Fibroblast of skin of right biceps (primary cell): ENCODE results near the gene SDC3.
"Not testable (repeated sequence)": the region's sequence is repeated elsewhere in the genome, so short reads cannot be mapped to it uniquely, and the experiment has no call there.

ENCODE experiments used
- DNase-seq: peaks from one replicate; pipeline ENCODE4 v3.0.0-alpha.2; 2013

Gene SDC3

GRCh38 chr1:30872033-30872947 lies 36.3 kb downstream of the SDC3 start:
- DNase-seq, result no peak

DNA sequence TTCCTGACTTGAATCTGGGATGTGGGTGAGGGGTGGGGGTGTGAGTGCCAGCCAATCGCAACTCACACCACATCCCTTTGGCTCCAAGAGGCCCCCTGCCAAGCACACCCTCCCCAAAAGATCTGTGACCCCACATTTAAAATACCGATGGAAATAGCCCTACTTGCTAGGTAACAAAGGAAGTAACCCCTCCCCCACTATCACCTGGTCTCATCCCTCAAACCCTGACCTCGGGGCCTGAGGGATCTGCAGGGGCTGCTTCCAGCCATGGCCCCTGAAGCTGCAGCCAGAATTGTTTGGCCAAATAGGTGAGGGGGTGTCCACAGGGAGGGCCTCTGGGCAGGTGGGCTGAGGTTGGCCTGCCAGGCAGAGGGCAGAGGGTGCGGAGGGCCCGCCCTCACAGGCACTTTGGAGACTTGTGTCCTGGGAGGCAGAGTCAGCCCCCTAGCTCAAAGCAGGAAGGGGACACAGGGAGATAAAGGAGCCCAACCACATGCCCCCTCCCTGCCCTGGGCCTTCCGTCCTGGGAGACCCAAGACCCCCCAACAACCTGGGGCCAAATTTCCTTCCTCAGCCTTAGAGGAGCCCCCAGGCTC lies 37.2 kb downstream of the SDC3 start:
- no peak for DNase-seq

DNA sequence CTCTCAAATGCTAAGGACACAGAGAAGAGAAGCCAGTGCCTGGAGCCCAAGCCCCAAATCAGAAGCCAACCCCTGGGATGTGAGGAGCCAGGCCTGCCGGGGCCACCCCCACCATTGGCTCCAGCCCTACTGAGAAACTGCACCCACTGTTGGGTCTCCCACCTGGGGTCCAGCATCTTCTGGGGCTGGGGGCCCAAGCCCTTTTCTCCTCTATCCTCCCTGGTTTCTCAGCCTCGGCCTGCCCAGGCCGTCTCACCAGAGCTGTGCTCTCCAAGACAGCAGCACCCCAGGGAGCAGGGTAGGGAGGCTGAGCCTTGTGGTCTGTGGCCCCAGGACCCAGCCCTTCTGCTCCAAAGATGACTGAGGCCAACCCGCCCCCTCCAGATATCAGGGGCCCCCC lies 37.9 kb downstream of the SDC3 start:
- DNase-seq, result no peak

DNA sequence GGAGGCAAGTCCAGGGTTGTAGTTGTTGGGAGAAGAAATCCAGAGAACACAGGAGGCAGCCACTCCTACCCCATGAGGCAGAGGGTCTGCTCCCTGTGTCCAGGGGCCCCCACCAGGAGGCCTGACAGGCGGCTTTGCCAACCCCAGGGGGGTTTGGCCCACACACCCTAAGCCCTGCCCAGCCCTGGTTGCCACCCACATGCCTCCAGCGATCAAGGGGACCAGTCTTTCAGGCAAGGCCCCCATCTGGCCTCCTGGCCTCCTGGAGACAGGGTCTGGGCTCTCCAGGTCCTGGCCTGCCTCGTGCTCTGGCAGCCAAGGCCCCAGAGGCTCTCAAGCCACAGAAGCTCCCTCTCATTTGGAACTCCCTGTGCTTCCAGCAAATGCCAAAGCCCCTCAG lies 38.5 kb downstream of the SDC3 start:
- no peak for DNase-seq

DNA sequence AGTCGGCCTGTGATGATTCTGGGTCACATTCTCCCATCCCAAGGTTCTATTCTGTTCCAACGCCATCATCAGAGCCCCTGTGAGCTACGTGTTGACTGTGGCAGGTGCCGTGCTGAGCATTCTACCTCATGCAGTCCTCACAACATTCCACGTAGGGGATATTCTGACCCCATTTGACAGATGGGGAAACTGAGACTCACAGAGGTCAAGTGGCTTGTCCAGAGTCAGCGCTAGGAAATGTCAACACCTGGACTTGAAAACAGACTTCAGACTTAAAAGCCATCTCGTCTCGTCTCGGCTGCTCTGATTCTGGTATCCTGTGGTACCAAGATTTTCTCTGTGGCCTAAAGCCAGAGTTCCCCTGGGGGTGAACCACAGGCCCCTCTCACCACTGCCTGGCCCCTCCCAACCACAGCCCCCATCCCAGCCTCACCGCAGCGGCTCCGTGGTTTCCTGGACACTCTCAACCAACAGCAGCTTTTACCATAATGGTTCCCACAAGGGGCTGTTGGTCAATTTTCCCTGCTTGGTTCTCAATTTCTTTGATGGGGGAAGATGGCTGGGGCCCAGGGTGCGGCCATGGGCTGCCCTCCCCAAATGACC lies 39.6 kb downstream of the SDC3 start:
- DNase-seq, result no peak

DNA sequence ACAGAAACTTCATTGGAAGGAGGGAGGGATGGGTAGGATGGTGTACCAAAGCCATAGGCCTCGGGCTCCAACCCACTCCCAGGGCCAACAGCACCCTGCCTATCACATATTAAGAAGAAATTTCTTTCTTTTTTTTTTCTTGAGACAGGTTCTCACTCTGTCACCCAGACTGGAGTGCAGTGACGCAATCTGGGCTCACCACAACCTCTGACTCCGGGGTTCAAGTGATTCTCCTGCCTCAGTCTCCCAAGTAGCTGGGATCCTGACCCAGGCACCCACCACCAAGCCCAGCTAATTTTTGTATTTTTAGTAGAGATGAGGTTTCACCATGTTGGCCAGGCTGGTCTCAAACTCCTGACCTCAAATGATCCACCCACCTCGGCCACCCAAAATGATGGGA lies 40.5 kb downstream of the SDC3 start:
- not testable (repeated sequence) for DNase-seq

DNA sequence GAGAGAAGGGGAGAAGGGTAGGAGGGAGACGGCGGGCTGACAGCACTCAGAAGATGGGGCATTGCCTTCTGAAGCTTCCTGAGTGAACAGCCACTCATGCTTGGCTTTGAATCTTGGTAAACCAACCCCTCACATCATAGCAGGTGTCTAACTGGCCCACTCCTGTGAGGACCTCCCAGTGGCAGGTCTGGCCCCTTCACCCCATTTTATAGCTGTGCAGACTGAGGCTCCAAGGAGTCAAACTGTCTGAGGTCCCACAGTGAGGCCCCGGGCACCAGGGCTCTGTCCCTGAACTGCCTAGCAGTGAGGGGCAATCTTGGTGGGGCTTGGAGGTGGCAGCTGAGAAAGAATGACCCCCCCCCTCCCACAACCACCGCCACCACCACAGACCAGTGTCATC lies 41.0 kb downstream of the SDC3 start:
- no peak for DNase-seq

GRCh38 chr1:30866594-30866993 lies 42.0 kb downstream of the SDC3 start:
- no peak for DNase-seq

GRCh38 chr1:30864681-30865080 lies 43.9 kb downstream of the SDC3 start:
- DNase-seq, result no peak

- DNase-seq, result no peak
Measured at GRCh38 chr1:30863858-30864604, 44.5 kb downstream of the SDC3 start.

- DNase-seq, result no peak
Measured at GRCh38 chr1:30860320-30860652, 48.3 kb downstream of the SDC3 start.

DNA sequence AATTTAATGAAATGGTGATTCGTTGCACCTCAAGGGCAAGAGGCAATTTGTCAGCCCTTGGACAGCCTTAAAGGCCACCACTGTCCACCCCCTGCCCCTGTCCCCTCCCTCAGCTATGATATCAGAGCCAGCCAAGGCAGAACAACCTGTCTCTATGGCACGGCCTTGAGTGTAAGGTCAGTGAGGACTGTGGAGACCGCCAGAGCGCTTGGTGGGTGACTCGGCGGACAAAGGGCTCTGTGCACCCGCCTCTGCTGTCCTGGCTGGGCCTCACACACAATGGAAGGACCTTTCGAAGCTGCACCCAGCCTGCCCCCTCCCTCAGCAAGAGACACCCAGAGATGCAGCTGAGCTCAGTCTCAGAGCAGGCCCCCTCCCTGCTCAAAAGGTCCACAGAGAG lies 50.6 kb downstream of the SDC3 start:
- DNase-seq, result no peak

DNA sequence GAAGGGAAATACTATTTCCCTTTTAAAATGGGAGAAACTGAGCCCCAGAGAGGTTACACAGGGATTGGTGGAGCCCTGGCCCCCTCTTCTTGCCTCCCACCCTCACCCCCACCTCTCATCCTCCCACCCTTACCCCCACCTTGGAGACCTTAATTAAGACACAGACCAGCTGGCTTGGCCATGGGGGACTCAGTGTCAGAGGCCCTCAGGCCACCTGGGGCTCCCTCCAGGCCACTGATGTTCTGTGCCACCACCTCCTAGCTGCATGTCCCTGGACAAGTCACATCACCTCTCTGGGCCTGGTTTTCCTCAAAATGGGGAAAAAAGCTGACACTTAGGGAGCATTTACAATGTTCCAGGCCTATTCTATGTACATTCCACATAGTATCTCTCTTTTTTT lies 51.5 kb downstream of the SDC3 start:
- DNase-seq, result no peak

DNA sequence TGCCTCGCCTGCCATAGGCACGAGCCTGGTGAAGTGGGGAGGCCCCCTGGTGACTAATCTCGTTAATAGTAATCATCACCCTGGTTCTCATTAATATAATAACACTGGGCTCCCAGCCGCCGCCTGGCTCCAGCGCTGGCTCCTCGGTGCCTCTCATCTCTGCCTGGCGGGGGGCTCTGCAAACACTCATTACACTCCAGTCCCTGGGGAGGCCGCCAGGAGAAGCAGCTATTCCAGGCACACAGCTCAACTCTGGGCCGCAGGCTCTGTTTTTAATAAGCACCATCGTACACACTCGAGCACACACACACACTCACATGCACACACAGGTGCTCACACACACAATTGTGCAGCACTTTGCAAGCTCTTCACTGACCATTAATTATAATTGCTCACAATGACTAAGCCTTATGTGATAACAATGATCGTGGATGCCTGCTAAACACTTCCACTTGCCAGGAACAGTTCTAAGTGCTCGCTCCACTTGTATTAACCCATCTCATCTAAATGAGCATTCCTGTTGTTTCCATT lies 52.2 kb downstream of the SDC3 start:
- DNase-seq, result peak; percentile 93

DNA sequence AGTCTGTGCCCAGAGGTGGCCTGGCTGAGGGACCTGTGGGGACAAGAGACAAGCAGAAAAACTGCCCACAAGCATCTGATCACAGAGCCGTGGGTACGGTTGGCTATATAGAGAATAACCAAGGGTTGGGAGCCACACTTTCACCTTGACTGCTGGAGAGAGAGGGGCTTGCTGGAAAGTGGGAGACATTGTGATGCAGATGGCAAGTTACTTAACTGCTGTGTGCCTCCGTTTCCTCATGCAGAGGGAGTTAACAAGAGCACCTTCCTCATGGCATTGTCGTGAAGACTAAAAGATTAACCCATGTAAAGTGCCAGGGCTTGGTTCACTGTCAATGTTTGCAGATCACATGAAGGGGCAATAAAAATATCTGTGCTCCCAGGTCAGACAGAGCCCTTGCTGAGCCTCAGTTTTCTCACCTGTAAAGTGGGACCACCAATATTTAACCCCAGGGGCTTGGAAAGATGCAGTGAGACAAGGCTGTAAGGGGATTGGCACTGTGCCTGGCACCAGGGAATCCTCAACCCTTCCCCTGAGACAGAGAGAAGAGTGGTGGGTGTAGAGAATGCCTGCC lies 52.8 kb downstream of the SDC3 start:
- no peak for DNase-seq

- no peak for DNase-seq
Measured at GRCh38 chr1:30853350-30853749, 55.2 kb downstream of the SDC3 start.

DNA sequence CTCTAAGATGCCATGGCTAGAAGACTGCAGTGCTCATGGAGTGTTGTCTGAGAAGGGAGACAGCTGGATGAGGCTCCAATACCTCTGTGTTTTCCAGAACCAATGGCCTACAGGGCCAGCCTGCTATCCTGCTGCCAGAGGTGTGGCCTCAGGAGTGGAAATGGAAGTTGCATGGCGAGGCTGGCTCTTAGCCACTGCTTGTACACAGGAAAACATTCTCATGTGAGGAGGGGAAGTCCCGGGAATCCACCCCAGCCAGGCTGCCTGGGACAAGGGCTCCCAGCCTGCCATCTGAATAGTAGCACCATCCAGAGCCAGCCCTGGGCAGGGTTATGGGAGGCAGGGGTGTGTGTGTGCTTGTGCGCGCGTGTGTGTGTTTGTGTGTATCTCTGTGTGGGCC lies 56.5 kb downstream of the SDC3 start:
- DNase-seq, result no peak

DNA sequence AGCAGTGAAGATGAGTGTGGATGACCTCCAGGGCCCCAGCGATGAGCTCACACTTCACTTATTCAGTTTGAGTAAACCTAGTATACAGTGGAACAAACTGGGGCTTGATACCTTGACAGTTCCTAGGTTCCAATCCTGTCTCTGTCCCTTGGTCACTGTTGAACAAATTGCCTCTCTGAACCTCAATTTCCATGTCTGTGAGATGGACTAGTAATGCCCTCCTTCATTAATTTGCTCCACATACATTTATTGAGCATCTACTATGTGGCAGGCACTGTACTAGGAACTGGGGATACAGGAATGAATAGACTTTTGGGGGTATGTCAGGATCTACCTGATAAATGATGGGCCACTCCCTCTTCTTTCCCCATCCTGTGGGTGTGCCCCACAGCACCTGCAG lies 57.3 kb downstream of the SDC3 start:
- no peak for DNase-seq

- DNase-seq, result no peak
Measured at GRCh38 chr1:30850607-30851006, 58.0 kb downstream of the SDC3 start.

DNA sequence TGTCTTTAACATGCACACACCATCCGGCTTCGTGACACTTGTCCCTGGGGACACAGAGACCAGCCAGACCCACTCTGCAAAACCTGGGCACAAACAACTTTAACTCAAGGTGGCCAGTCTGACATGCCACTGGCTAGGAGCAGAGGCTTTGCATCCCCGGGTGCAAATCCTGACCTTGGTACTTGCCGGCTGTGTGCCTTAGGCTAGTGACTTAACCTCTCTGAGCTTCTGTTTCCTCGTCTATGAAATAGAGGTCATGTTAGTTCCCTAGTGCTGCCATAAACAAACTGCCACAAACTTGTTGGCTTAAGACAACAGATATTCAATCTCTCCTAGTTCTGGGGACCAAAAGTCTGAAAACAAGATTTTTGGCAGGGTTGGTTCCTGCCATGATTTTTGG lies 60.4 kb downstream of the SDC3 start:
- no peak for DNase-seq

- peak; percentile 16 for DNase-seq
Measured at GRCh38 chr1:30847358-30847972, 61.1 kb downstream of the SDC3 start.

- no peak for DNase-seq
Measured at GRCh38 chr1:30846587-30846986, 62.0 kb downstream of the SDC3 start.

- DNase-seq, result no peak
Measured at GRCh38 chr1:30845904-30846290, 62.7 kb downstream of the SDC3 start.
